ENCODE results near the gene JARID2. TPM values are rescaled to one million over a fixed set of nuclear protein-coding genes. Genes with fewer than 3 reads are reported as not detected.

Gene JARID2
- total and polyA plus RNA-seq, 9 of the 15 experiments (the other 6 are each of a cell fraction or from before 2014, with no cell fraction given) = 5.0 to 29.0 (median 15.6) TPM

DNA sequence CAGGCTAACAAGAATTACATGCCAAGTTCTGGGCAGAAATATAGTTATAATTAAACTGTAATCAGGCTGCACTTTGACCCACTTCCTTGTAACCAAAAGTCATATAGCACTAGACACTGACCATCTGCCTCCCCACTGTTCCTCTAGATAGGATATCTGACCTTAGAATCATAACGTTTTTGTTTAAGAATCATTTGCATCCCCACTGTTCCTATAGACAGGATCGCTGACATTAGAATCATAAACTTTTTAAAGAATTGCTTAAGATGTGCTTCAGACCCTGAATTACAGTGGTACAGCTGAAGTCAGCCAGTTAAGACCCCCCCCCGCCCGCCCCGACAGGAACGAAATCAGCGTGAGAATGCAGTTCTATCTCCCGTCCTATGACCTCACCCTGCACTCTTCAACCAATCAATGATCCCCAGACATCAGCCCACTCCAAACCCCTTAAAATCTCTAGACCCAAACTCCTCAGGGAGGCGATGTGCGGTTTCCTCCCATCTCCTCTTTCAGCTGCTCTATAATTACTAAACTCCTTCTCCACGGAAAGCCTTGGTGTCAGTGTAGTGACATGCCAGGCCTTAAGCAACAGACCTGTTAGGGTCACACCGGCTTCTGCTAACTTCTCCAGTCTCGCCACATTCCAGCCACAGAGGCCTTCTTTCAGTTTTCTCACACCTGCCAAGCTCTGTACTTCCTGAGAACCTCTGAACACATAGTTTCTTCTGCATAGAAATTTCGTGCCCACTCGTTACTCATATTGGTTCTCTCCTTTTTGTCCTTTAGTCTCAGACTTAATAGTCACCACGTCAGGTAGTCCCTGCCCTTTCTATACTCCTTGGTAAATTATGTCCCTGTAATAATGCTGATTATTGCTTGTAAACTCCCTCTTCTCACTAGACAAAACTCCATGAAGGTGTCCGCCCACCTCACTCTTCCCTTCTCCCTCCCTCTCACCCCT lies 323.4 kb downstream of the JARID2 start (continued):
- TF ChIP-seq CHD7 (IDR thresholded peaks at IDR 0.05; ENCODE audit: low read depth, low read length) (no peak), ARID2 (IDR thresholded peaks at IDR 0.05) (peak; percentile 40; the same call in 1 of the 2 replicates), SMARCB1 (IDR thresholded peaks at IDR 0.05; ENCODE audit: insufficient read length, low read depth) (no peak), TRIM28 (IDR thresholded peaks at IDR 0.05) (peak; percentile 39; the same call in 1 of the 2 replicates), RNF2 (IDR thresholded peaks at IDR 0.05) (0 out of 2 replicates have a peak, but pooled peaks have one; percentile 17), HDAC8 (tag; IDR thresholded peaks at IDR 0.05) (peak; percentile 78; the same call in 1 of the 2 replicates), CCAR2 (IDR thresholded peaks at IDR 0.05; ENCODE audit: low read depth, low read length) (no peak), BRF1 (IDR thresholded peaks at IDR 0.05; ENCODE audit: borderline replicate concordance, extremely low read depth, insufficient read length) (no peak), POLR2A (conservative IDR thresholded peaks at IDR 0.05) (peak; percentile 67), HDAC1 (IDR thresholded peaks at IDR 0.05) (peak in 1 of 2 experiments; percentile 69; a peak in 1 of 4 replicates), EP400 (IDR thresholded peaks at IDR 0.05) (peak; percentile 34), DDX20 (tag; IDR thresholded peaks at IDR 0.05; ENCODE audit: low read depth) (no peak), CC2D1A (IDR thresholded peaks at IDR 0.05) (peak; percentile 71), ZFP30 (CRISPR knock-in tag; IDR thresholded peaks at IDR 0.05; ENCODE audit: borderline replicate concordance) (no peak), ZNF644 (tag; IDR thresholded peaks at IDR 0.05; ENCODE audit: low read depth) (peak; percentile 82; the same call in 1 of the 2 replicates)

Data from K562 (cell line).